Measurements from ENCODE around the gene CACNA1F.

CACNA1F gene

DNA sequence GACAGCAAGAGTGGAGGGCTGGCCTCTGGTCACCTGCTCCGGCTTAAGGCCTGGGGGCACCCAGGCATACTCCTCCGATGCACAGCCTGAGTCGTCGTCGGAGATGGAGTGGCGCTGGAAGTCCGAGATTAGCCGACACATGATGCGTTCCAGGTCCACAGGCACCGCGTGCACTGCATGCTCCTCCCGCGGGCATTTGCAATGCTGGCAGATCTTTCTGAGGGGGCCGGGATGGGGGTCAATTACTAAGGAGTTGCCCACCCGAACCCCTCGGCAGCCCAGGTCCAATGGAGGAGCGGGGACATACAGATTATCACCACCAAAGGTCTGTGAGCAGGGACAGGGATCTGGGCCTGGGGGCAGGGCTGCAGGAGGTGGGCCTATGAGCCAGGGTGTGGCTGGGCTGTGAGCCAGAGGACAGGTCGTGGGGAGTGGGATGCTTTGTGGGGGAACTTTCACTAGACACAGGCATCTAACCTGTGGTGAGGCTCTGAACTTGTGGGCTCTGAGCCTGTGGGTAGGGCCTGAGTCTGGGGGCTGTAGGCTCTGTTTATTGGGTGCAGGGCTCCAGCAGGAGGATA is 49.3 kb downstream of the CACNA1F start:
- no peak for TF ChIP-seq CTCF (conservative IDR thresholded peaks at IDR 0.05)
- H3K27ac ChIP-seq, result no peak overlapping the region

GRCh38 chrX:49179358-49179757 is 53.8 kb downstream of the CACNA1F start:
- no peak for TF ChIP-seq CTCF (conservative IDR thresholded peaks at IDR 0.05)
- no peak overlapping the region for H3K27ac ChIP-seq

GRCh38 chrX:49178537-49178936 is 54.6 kb downstream of the CACNA1F start:
- no peak for TF ChIP-seq CTCF (conservative IDR thresholded peaks at IDR 0.05)
- no peak overlapping the region for H3K27ac ChIP-seq

DNA sequence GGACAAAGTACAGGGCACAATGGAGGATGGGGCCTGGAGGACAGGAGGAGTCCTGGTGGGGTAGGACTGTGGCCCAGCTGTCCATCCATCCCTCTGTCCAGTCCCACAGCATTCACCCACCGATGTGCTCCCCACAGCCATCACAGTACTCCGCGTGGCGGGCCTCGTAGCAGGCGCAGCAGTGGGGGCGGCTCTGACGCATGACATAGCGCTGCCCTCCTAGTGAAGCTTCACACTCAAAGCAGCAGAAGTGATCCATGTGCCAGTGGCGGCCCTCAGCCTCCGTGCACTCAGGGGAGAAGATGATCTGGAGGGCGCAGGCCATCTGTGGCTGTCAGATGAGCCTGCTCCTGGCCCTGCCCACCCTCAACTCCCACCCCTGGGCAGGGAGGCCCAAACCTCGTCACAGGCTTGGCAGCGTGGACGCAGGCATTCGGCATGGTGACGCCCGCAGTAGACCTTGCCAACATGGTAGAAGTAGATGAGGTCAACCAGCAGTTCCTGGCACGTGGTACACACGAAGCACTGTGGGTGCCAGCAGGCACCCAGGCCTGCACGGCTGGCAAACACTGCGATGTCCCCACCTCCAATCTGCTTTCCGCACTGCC is 55.2 kb downstream of the CACNA1F start:
- no peak for TF ChIP-seq CTCF (conservative IDR thresholded peaks at IDR 0.05)
- H3K27ac ChIP-seq, result no peak overlapping the region

GRCh38 chrX:49177338-49177833 is 55.8 kb downstream of the CACNA1F start:
- no peak overlapping the region for H3K27ac ChIP-seq
- no peak for TF ChIP-seq CTCF (conservative IDR thresholded peaks at IDR 0.05)

GRCh38 chrX:49176421-49177326 is 56.5 kb downstream of the CACNA1F start:
- no peak for TF ChIP-seq CTCF (conservative IDR thresholded peaks at IDR 0.05)
- no peak overlapping the region for H3K27ac ChIP-seq

All from VCaP (cell line).